Right renal cortex interstitium (tissue), 3 donors: Measurements from ENCODE around the gene CCDC86. TPM values are rescaled to one million over a fixed set of nuclear protein-coding genes. Genes with fewer than 3 reads are reported as not detected.

Source experiments
- DNase-seq, 3 donors: peaks; one replicate each; pipeline ENCODE4 v3.0.0-alpha.2; 2013; ENCODE audit warnings: low read depth in 3 of 3, low spot score in 2 of 3
- polyA plus RNA-seq, 3 donors: library from polyadenylated mRNA; unstranded; fragments of 120-200 nt; gene quantifications; one replicate each; pipeline ENCODE4 v1.2.1, GENCODE V29; 2013; ENCODE audit not compliant: insufficient read length in 3 of 3

The CCDC86 gene
- polyA plus RNA-seq, 3 donors: 16.8 to 17.1 (median 16.9) TPM

GRCh38 chr11:60830478-60831142, 11.3 kb upstream of the CCDC86 start:
- DNase-seq: no peak

- DNase-seq: peak in 1 of 3 donors; percentile 40
These were observed 10.8 kb upstream of the CCDC86 start for GRCh38 chr11:60831143-60831500.

- no peak for DNase-seq
These were observed 10.3 kb upstream of the CCDC86 start for GRCh38 chr11:60831501-60832079.

- DNase-seq: no peak
These were observed 7.0 kb upstream of the CCDC86 start for GRCh38 chr11:60834742-60835533.

- no peak for DNase-seq
These were observed 6.4 kb upstream of the CCDC86 start for GRCh38 chr11:60835534-60835846.

- DNase-seq: no peak
These were observed 4.9 kb upstream of the CCDC86 start for GRCh38 chr11:60836866-60837515.

- no peak for DNase-seq
These were observed 3.8 kb upstream of the CCDC86 start for GRCh38 chr11:60838132-60838531.

- DNase-seq: peak in 2 of 3 donors; percentile 40 to 48
These were observed 1.2 kb upstream of the CCDC86 start for GRCh38 chr11:60840470-60841430.

- DNase-seq: no peak
These were observed 1.0 kb downstream of the CCDC86 start for GRCh38 chr11:60842668-60843600.

GRCh38 chr11:60844045-60844869, 2.3 kb downstream of the CCDC86 start:
- no peak for DNase-seq

GRCh38 chr11:60844870-60845221, 2.9 kb downstream of the CCDC86 start:
- DNase-seq: no peak

GRCh38 chr11:60845338-60845737, 3.4 kb downstream of the CCDC86 start:
- no peak for DNase-seq

GRCh38 chr11:60847281-60847680, 5.4 kb downstream of the CCDC86 start:
- DNase-seq: no peak

GRCh38 chr11:60847896-60848295, 6.0 kb downstream of the CCDC86 start:
- no peak for DNase-seq

- no peak for DNase-seq
These were observed 6.8 kb downstream of the CCDC86 start for GRCh38 chr11:60848714-60849151.

- no peak for DNase-seq
These were observed 8.0 kb downstream of the CCDC86 start for GRCh38 chr11:60849641-60850520.

GRCh38 chr11:60851327-60852104, 9.6 kb downstream of the CCDC86 start:
- no peak for DNase-seq
